Keratinocyte (primary cell): Measurements from ENCODE around the gene ACACB. TPM values are rescaled to one million over a fixed set of nuclear protein-coding genes. Genes with fewer than 3 reads are reported as not detected.

Source experiments
- DNase-seq: peaks from one replicate; pipeline ENCODE4 v3.0.0-alpha.2; 2011; ENCODE audit warnings: low read depth, missing footprints, low spot score
- FAIRE-seq: peaks from 2 replicates; lab custom pipeline; 2011; peaks lifted over from hg19 to GRCh38; lab: Jason Lieb, UNC
- H2AFZ ChIP-seq: 2 replicates; pipeline ENCODE4 v1.6.0; 2012; ENCODE audit warnings: low read length, control low read depth, inconsistent platforms; ENCODE audit not compliant: control insufficient read depth
- H3K27ac ChIP-seq: 2 replicates; pipeline ENCODE4 v1.5.1; 2011; ENCODE audit warnings: low read length; ENCODE audit not compliant: control insufficient read depth, insufficient read depth
- H3K27me3 ChIP-seq: 3 replicates; pipeline ENCODE4 v1.6.0; 2011; ENCODE audit warnings: low read length; ENCODE audit not compliant: control insufficient read depth, insufficient read depth; ENCODE audit errors: extremely low read depth
- H3K36me3 ChIP-seq, 2 experiments: 2 replicates in 1 of 2; 3 replicates in 1 of 2; pipeline ENCODE4 v1.5.1; 2011; ENCODE audit warnings: low read length in 2 of 2, mild to moderate bottlenecking in 1 of 2; ENCODE audit not compliant: control insufficient read depth in 2 of 2, insufficient read depth in 2 of 2; ENCODE audit errors: extremely low read depth in 1 of 2
- H3K4me1 ChIP-seq: 3 replicates; pipeline ENCODE4 v1.5.1; 2011; ENCODE audit warnings: low read length; ENCODE audit not compliant: control insufficient read depth, insufficient read depth; ENCODE audit errors: extremely low read depth
- H3K4me2 ChIP-seq: 3 replicates; pipeline ENCODE4 v1.6.0; 2011; ENCODE audit warnings: low read depth, low read length; ENCODE audit not compliant: control insufficient read depth, insufficient read depth; ENCODE audit errors: extremely low read depth
- H3K4me3 ChIP-seq, 3 experiments: fragments of 200-600 bp in 1 of 3; sonication (generic) in 1 of 3; 2 replicates in 2 of 3; 3 replicates in 1 of 3; pipeline ENCODE4 v1.5.1; 2011 to 2016; ENCODE audit warnings: low read length in 3 of 3, mild to moderate bottlenecking in 3 of 3, control low read depth in 2 of 3, inconsistent platforms in 1 of 3, low read depth in 1 of 3, mixed read lengths in 1 of 3, mixed run types in 1 of 3, moderate library complexity in 1 of 3; ENCODE audit not compliant: control insufficient read depth in 2 of 3, insufficient read depth in 2 of 3; ENCODE audit errors: extremely low read depth in 1 of 3
- H3K79me2 ChIP-seq: 2 replicates; pipeline ENCODE4 v1.6.0; 2012; ENCODE audit warnings: low read length; ENCODE audit not compliant: control insufficient read depth, insufficient read depth
- H3K9ac ChIP-seq: 3 replicates; pipeline ENCODE4 v1.6.0; 2011; ENCODE audit warnings: low read length; ENCODE audit not compliant: control insufficient read depth, insufficient read depth; ENCODE audit errors: extremely low read depth
- H3K9me1 ChIP-seq: 3 replicates; pipeline ENCODE4 v1.6.0; 2011; ENCODE audit warnings: low read length; ENCODE audit not compliant: control insufficient read depth, insufficient read depth; ENCODE audit errors: extremely low read depth
- H3K9me3 ChIP-seq: 2 replicates; pipeline ENCODE4 v1.5.1; 2012; ENCODE audit warnings: low read depth, low read length; ENCODE audit not compliant: control insufficient read depth
- H4K20me1 ChIP-seq: 3 replicates; pipeline ENCODE4 v1.6.0; 2011; ENCODE audit warnings: low read length; ENCODE audit not compliant: control insufficient read depth, insufficient read depth; ENCODE audit errors: extremely low read depth
- CTCF ChIP-seq, 3 experiments: IDR thresholded peaks in 1 of 3; conservative IDR thresholded peaks in 1 of 3; optimal IDR thresholded peaks in 1 of 3; 2 replicates in 2 of 3; 3 replicates in 1 of 3; pipeline versions ENCODE3 to v1.5.1; 2011; ENCODE audit warnings: low read length in 3 of 3, mild to moderate bottlenecking in 3 of 3, moderate library complexity in 2 of 3, control low read depth in 1 of 3, inconsistent platforms in 1 of 3; ENCODE audit not compliant: insufficient read depth in 2 of 3; ENCODE audit errors: extremely low read depth in 1 of 3
- EZH2 ChIP-seq: IDR thresholded peaks from one replicate; pipeline ENCODE4 v1.6.1; 2012; ENCODE audit warnings: inconsistent platforms, mild to moderate bottlenecking, low read length, moderate library complexity
- dilution Hi-C: fragments of 300-500 bp; cut with MboI; formaldehyde crosslinking; loops from one replicate; pipeline ENCODE4 v1.7.0; 2020; ENCODE audit warnings: low sequenced_read_pairs; ENCODE audit not compliant: extremely low pct_ligation_motif_present
- polyA plus RNA-seq, 5 experiments: library from polyadenylated mRNA; depleted of rRNA in 3 of 5; stranded (reverse) in 3 of 5; stranded (forward) in 1 of 5; unstranded in 1 of 5; fragments of >200 nt; gene quantifications; 1 replicate in 1 of 5; 2 replicates in 3 of 5; 3 replicates in 1 of 5; pipeline versions ENCODE4 v1.2.1 to v1.2.3, GENCODE V29; 2011 to 2012; ENCODE audit warnings: missing spikeins in 2 of 5, low read depth in 1 of 5, low replicate concordance in 1 of 5

Gene ACACB
- polyA plus RNA-seq, 1 donor (not counting 4 experiments of a cell fraction or from before 2014, with no cell fraction given) = 1.3 TPM

GRCh38 chr12:109105176-109105575 is 11.2 kb upstream of the ACACB start:
- Histone ChIP-seq H3K9me3 (no peaks in the 10 kb centered on the region), H3K36me3 (peaks cover 17 to 18% of the 10 kb centered on the region in 2 experiments), H2AFZ (no peak overlapping the region), H3K27ac (no peak overlapping the region), H3K4me2 (no peak overlapping the region), H3K9ac (no peak overlapping the region), H3K79me2 (no peaks in the 10 kb centered on the region), H3K4me1 (no peaks in the 10 kb centered on the region), H3K9me1 (no peaks in the 10 kb centered on the region), H4K20me1 (no peaks in the 10 kb centered on the region), H3K4me3 (no peak overlapping the region), H3K27me3 (no peaks in the 10 kb centered on the region)
- TF ChIP-seq EZH2 (no peak), CTCF (optimal IDR thresholded peaks at IDR 0.05 in 1 of 3, IDR thresholded peaks at IDR 0.05 in 1 of 3, conservative IDR thresholded peaks at IDR 0.05 in 1 of 3; ENCODE audit: extremely low read depth in 1 of 3, insufficient read depth in 2 of 3, low read length in 3 of 3) (no peak)
- dilution Hi-C loops = loop anchor here (10.0 to 25.0 kb wide), 2 partner anchors 282 to 440 kb away; no protein-coding TSS in a partner anchor
- DNase-seq (no peak), FAIRE-seq (no peak)

- H3K9ac ChIP-seq = no peak overlapping the region
- H3K4me2 ChIP-seq = no peak overlapping the region
- no peaks in the 10 kb centered on the region for H3K9me3 ChIP-seq
- no peak for FAIRE-seq
- DNase-seq = no peak
- H3K4me3 ChIP-seq = no peak overlapping the region
- dilution Hi-C loops = loop anchor here (10.0 to 25.0 kb wide), 2 partner anchors 277 to 445 kb away; no protein-coding TSS in a partner anchor
- no peaks in the 10 kb centered on the region for H4K20me1 ChIP-seq
- H3K36me3 ChIP-seq = peaks cover 5 to 8% of the 10 kb centered on the region in 2 experiments
- H3K27me3 ChIP-seq = no peaks in the 10 kb centered on the region
- H3K79me2 ChIP-seq = no peaks in the 10 kb centered on the region
- peaks cover 4% of the 10 kb centered on the region for H3K4me1 ChIP-seq
- no peak overlapping the region for H3K27ac ChIP-seq
- H2AFZ ChIP-seq = no peak overlapping the region
- no peaks in the 10 kb centered on the region for H3K9me1 ChIP-seq
- no peak for TF ChIP-seq EZH2
- TF ChIP-seq CTCF (optimal IDR thresholded peaks at IDR 0.05 in 1 of 3, IDR thresholded peaks at IDR 0.05 in 1 of 3, conservative IDR thresholded peaks at IDR 0.05 in 1 of 3; ENCODE audit: extremely low read depth in 1 of 3, insufficient read depth in 2 of 3, low read length in 3 of 3) = no peak
Observed at GRCh38 chr12:109109746-109110350, 6.5 kb upstream of the ACACB start.
